Calu3 (cell line): ENCODE data around the gene SPATA21. TPM values are rescaled to one million over a fixed set of nuclear protein-coding genes. Genes with fewer than 3 reads are reported as not detected.

Source experiments
- BruUV-seq: library from RNA; stranded (reverse); fragments of 400-500 nt; replicated peaks from 2 replicates; lab custom pipeline; 2021; lab: Mats Ljungman, UMichigan
- CTCF ChIA-PET: fragments of 300-600 bp; sonication (Branson Sonifier 250); formaldehyde crosslinking; loops from one replicate; lab custom pipeline; 2022; ENCODE audit warnings: antibody characterized with exemption; lab: Charles Lee
- DNase-seq: peaks from one replicate; pipeline ENCODE4 v3.0.0; 2022
- H3K27ac Mint-ChIP-seq: one replicate; pipeline ENCODE4 v1.8.0; 2022; ENCODE audit warnings: mixed read lengths; ENCODE audit not compliant: unreplicated experiment
- H3K27me3 Mint-ChIP-seq: one replicate; pipeline ENCODE4 v1.8.0; 2022; ENCODE audit warnings: mixed read lengths; ENCODE audit not compliant: unreplicated experiment
- H3K36me3 Mint-ChIP-seq: one replicate; pipeline ENCODE4 v1.8.0; 2022; ENCODE audit warnings: mild to moderate bottlenecking, moderate library complexity, mixed read lengths; ENCODE audit not compliant: insufficient read depth, unreplicated experiment
- H3K4me1 Mint-ChIP-seq: one replicate; pipeline ENCODE4 v1.8.0; 2022; ENCODE audit warnings: mild to moderate bottlenecking, low read depth, mixed read lengths; ENCODE audit not compliant: unreplicated experiment
- H3K4me3 Mint-ChIP-seq: one replicate; pipeline ENCODE4 v1.8.0; 2022; ENCODE audit warnings: mild to moderate bottlenecking, low read depth, moderate library complexity, mixed read lengths; ENCODE audit not compliant: unreplicated experiment
- H3K9me3 Mint-ChIP-seq: one replicate; pipeline ENCODE4 v1.8.0; 2022; ENCODE audit warnings: low read depth, mixed read lengths; ENCODE audit not compliant: unreplicated experiment
- intact Hi-C: fragments of 100-400 bp; cut with micrococcal nuclease; formaldehyde crosslinking; loops from one replicate; pipeline ENCODE4 v1.10.0; 2022; ENCODE audit not compliant: unreplicated experiment
- total RNA-seq: library from RNA; stranded (reverse); gene quantifications from 2 replicates; pipeline ENCODE4 v1.2.3, GENCODE V29; 2022
- TF ChIP-seq, protein P1 (sequence below): fragments of 200-600 bp; IDR thresholded peaks from one replicate; pipeline ENCODE4 v1.8.0; 2022; ENCODE audit warnings: antibody characterized with exemption; ENCODE audit not compliant: unreplicated experiment

SPATA21 gene
- total RNA-seq, 1 experiment from 2014 or later = not detected

DNA sequence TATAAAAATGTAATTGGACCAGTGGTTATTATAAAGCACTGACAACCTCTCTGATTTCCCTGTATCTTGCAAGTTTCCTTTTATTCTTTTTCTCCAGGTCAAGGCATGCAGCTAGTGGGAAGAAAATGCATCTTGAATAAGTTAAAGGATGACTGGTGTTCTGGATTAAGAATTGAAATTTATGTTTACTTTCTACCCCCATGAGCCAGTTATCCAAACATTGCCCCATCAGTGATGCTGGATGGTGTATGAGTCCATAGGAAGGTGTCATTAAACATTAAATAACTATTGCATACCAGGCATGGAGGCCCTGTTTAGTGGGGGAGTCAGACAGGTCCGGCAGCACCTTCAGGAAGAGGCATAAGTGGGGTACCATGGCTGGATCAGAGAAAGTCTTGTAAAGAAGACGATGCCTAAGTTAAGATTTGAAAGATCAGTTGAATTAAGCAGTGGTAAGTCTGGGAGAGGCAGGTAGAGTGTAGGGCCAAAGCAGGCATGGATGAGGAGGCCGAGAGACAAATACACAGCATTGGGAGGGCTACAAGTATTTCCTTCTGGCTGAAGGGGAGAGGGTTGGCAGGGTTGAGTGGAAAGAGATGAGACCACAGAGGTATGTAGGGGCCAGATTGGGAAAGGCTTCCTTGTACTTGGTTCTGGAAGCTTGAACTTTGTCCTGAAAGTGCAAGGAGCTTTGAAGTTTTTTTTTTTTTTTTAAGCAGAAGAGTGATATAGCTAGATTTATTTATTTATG, 64.5 kb downstream of the SPATA21 start:
- no peaks in the 10 kb centered on the region for H3K27me3 Mint-ChIP-seq
- intact Hi-C loops = no loop called here
- peak overlapping the region; percentile 1 for H3K27ac Mint-ChIP-seq
- H3K4me1 Mint-ChIP-seq = peaks cover 35% of the 10 kb centered on the region
- CTCF ChIA-PET = interaction anchor here (0.7 kb wide), 1 partner anchor 334 kb away, joined by 3 read pairs; no protein-coding TSS in a partner anchor
- peaks cover 13% of the 10 kb centered on the region for H3K36me3 Mint-ChIP-seq
- BruUV-seq = no TSS peak
- TF ChIP-seq, protein P1, sequence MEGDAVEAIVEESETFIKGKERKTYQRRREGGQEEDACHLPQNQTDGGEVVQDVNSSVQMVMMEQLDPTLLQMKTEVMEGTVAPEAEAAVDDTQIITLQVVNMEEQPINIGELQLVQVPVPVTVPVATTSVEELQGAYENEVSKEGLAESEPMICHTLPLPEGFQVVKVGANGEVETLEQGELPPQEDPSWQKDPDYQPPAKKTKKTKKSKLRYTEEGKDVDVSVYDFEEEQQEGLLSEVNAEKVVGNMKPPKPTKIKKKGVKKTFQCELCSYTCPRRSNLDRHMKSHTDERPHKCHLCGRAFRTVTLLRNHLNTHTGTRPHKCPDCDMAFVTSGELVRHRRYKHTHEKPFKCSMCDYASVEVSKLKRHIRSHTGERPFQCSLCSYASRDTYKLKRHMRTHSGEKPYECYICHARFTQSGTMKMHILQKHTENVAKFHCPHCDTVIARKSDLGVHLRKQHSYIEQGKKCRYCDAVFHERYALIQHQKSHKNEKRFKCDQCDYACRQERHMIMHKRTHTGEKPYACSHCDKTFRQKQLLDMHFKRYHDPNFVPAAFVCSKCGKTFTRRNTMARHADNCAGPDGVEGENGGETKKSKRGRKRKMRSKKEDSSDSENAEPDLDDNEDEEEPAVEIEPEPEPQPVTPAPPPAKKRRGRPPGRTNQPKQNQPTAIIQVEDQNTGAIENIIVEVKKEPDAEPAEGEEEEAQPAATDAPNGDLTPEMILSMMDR = no peak
- no peaks in the 10 kb centered on the region for H3K9me3 Mint-ChIP-seq
- H3K4me3 Mint-ChIP-seq = peak overlapping the region; percentile 6
- no peak for DNase-seq

DNA sequence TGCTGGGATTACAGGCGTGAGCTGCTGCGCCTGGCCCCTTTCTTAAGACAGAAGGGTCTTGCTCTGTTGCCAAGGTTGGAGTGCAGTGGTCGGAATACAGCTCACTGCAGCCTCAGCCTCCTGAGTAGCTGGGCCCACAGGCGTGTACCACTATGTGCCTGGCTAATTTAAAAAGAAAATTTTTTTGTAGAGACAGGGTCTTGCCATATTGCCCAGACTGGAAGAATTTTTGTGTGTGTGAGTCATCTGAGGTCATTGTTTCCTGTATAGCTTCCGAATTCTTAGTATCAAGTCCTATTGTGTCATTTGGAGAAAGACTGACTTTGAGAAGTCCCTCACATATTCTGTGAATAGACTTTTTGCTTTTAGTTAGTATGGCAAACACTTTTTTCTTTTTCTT, 65.5 kb downstream of the SPATA21 start:
- Mint-ChIP-seq H3K27me3 (no peaks in the 10 kb centered on the region), H3K27ac (no peak overlapping the region), H3K4me1 (peaks cover 35% of the 10 kb centered on the region), H3K36me3 (peaks cover 23% of the 10 kb centered on the region), H3K4me3 (no peak overlapping the region), H3K9me3 (no peaks in the 10 kb centered on the region)
- CTCF ChIA-PET = interaction anchor here (0.6 kb wide), 1 partner anchor 9 kb away, joined by 3 read pairs; no protein-coding TSS in a partner anchor
- intact Hi-C loops = no loop called here
- TF ChIP-seq, protein P1 = no peak
- BruUV-seq = no TSS peak
- no peak for DNase-seq

DNA sequence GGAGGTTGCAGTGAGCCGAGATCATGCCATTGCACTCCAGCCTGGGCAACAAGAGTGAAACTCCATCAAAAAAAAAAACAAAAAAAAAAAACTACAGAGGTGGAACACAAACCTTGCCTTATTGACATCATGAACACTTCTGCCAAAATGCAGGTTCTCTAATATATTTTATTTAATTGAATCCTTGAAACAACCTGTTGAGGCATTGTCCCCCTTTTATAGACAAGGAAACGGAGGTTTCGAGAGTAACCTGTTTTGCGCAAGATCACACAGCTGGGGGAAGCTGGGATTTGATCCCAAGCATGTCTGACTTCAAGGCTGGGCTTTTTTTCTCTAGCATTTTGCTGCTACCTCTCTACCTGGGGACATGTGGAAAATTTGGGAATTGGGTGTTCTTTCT, 67.4 kb downstream of the SPATA21 start:
- Mint-ChIP-seq H3K4me1 (peaks cover 24% of the 10 kb centered on the region), H3K9me3 (no peaks in the 10 kb centered on the region), H3K27me3 (no peaks in the 10 kb centered on the region), H3K36me3 (peaks cover 23% of the 10 kb centered on the region), H3K4me3 (no peak overlapping the region), H3K27ac (no peak overlapping the region)
- intact Hi-C loops = loop anchor here (5.0 kb wide), 1 partner anchor 293 kb away; no protein-coding TSS in a partner anchor
- TF ChIP-seq, protein P1 = no peak
- CTCF ChIA-PET = no interaction called here
- DNase-seq = no peak
- no TSS peak for BruUV-seq

DNA sequence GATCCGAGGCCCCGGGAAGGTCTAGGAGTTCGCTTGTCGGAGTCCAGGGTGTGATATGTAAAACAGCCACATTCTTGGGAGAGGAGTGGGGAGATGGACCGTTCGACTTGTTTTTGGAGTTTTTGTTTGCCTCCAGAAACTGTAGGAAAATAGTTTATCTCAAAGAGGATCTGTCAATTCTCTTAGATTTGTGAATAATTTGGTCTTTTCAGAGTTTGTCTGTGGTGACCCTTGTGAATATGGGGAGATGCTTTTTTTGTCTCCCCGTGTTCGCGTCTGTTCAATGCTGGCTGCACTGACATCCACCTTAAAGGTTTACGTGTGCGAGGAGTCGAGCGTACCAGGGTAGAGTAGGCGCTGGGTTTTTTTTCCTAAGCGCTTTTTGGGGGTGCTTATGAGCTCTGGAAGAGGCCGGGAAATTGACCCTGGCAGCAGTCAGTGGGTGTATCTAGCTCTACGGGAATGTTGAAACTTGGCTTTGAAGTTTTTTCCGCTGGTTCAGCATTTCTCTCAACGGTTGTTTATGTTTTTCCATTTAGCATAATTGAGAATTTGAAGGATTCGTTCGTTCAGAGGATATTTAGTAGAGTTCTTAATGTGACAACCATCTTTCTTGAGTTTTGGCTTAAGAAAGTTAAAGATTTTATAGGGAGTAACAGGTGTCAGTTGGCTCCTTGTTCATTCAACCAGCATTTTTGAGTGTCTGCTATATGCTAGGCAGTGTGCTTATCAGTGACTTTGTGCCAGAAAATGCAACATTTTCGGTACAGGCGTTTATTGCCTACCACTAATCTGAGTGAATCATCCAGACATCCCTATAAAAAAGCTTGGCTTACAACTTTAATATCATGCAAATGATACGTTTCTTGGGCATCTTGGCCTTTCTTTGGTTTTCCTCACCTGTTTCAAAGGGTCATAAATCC, 69.0 kb downstream of the SPATA21 start:
- TSS peak; percentile 42 for BruUV-seq
- no peak for DNase-seq
- CTCF ChIA-PET = no interaction called here
- Mint-ChIP-seq H3K36me3 (peaks cover 23% of the 10 kb centered on the region), H3K27me3 (no peaks in the 10 kb centered on the region), H3K4me1 (peaks cover 24% of the 10 kb centered on the region), H3K4me3 (peak overlapping the region; percentile 87), H3K27ac (peak overlapping the region; percentile 74), H3K9me3 (no peaks in the 10 kb centered on the region)
- TF ChIP-seq, protein P1 = no peak
- intact Hi-C loops = loop anchor here (5.0 kb wide), 1 partner anchor 291 kb away; no protein-coding TSS in a partner anchor
